ENCODE data around the gene IKZF3. TPM values are rescaled to one million over a fixed set of nuclear protein-coding genes. Genes with fewer than 3 reads are reported as not detected.

The IKZF3 gene
- total and polyA plus RNA-seq, 10 of the 15 experiments (the other 5 are each of a cell fraction or from before 2014, with no cell fraction given): 5.5 to 98.2 (median 47.6) TPM

DNA sequence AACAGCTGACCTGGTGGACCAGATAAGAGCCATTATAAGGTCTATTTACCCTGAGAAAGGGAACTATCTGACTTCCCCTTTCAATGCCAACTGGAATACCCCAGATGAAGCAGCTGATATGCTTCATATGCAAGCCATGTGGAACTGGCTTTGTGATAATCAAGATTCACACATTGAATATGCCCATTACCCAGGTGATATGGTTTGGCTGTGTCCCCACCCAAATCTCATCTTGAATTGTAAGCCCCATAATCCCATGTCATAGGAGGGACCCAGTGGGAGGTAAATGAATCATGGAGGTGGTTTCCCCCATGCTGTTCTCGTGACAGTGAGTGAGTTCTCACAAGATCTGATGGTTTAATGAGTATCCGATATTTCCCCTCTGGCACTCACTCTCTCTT is 42.1 kb downstream of the IKZF3 start (continued):
- TF ChIP-seq, protein P1, sequence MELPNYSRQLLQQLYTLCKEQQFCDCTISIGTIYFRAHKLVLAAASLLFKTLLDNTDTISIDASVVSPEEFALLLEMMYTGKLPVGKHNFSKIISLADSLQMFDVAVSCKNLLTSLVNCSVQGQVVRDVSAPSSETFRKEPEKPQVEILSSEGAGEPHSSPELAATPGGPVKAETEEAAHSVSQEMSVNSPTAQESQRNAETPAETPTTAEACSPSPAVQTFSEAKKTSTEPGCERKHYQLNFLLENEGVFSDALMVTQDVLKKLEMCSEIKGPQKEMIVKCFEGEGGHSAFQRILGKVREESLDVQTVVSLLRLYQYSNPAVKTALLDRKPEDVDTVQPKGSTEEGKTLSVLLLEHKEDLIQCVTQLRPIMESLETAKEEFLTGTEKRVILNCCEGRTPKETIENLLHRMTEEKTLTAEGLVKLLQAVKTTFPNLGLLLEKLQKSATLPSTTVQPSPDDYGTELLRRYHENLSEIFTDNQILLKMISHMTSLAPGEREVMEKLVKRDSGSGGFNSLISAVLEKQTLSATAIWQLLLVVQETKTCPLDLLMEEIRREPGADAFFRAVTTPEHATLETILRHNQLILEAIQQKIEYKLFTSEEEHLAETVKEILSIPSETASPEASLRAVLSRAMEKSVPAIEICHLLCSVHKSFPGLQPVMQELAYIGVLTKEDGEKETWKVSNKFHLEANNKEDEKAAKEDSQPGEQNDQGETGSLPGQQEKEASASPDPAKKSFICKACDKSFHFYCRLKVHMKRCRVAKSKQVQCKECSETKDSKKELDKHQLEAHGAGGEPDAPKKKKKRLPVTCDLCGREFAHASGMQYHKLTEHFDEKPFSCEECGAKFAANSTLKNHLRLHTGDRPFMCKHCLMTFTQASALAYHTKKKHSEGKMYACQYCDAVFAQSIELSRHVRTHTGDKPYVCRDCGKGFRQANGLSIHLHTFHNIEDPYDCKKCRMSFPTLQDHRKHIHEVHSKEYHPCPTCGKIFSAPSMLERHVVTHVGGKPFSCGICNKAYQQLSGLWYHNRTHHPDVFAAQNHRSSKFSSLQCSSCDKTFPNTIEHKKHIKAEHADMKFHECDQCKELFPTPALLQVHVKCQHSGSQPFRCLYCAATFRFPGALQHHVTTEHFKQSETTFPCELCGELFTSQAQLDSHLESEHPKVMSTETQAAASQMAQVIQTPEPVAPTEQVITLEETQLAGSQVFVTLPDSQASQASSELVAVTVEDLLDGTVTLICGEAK (IDR thresholded peaks at IDR 0.05; ENCODE audit: borderline replicate concordance): no peak
- peak; percentile 48; the same call in 1 of the 2 replicates for TF ChIP-seq BACH1 (IDR thresholded peaks at IDR 0.05; ENCODE audit: borderline replicate concordance)
- no peak for TF ChIP-seq FOXK2 (IDR thresholded peaks at IDR 0.05)
- no peak for TF ChIP-seq EGR1 (IDR thresholded peaks at IDR 0.05; ENCODE audit: borderline replicate concordance in 1 of 2, low read depth in 2 of 2, low read length in 2 of 2)
- TF ChIP-seq, protein P2, sequence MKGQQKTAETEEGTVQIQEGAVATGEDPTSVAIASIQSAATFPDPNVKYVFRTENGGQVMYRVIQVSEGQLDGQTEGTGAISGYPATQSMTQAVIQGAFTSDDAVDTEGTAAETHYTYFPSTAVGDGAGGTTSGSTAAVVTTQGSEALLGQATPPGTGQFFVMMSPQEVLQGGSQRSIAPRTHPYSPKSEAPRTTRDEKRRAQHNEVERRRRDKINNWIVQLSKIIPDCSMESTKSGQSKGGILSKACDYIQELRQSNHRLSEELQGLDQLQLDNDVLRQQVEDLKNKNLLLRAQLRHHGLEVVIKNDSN (IDR thresholded peaks at IDR 0.05; ENCODE audit: borderline replicate concordance, extremely low read length, insufficient read depth, low read depth, low read length): no peak
- TF ChIP-seq, protein P3, sequence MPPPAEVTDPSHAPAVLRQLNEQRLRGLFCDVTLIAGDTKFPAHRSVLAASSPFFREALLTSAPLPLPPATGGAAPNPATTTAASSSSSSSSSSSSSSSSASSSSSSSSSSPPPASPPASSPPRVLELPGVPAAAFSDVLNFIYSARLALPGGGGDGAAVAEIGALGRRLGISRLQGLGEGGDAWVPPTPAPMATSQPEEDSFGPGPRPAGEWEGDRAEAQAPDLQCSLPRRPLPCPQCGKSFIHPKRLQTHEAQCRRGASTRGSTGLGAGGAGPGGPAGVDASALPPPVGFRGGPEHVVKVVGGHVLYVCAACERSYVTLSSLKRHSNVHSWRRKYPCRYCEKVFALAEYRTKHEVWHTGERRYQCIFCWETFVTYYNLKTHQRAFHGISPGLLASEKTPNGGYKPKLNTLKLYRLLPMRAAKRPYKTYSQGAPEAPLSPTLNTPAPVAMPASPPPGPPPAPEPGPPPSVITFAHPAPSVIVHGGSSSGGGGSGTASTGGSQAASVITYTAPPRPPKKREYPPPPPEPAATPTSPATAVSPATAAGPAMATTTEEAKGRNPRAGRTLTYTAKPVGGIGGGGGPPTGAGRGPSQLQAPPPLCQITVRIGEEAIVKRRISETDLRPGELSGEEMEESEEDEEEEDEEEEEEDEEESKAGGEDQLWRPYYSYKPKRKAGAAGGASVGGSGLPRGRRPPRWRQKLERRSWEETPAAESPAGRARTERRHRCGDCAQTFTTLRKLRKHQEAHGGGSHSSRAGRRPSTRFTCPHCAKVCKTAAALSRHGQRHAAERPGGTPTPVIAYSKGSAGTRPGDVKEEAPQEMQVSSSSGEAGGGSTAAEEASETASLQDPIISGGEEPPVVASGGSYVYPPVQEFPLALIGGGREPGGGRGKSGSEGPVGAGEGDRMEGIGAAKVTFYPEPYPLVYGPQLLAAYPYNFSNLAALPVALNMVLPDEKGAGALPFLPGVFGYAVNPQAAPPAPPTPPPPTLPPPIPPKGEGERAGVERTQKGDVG (CRISPR knock-in tag; IDR thresholded peaks at IDR 0.05): no peak
- TF ChIP-seq SMC3 (IDR thresholded peaks at IDR 0.05; ENCODE audit: borderline replicate concordance, low read length): no peak
- TF ChIP-seq, protein P4, sequence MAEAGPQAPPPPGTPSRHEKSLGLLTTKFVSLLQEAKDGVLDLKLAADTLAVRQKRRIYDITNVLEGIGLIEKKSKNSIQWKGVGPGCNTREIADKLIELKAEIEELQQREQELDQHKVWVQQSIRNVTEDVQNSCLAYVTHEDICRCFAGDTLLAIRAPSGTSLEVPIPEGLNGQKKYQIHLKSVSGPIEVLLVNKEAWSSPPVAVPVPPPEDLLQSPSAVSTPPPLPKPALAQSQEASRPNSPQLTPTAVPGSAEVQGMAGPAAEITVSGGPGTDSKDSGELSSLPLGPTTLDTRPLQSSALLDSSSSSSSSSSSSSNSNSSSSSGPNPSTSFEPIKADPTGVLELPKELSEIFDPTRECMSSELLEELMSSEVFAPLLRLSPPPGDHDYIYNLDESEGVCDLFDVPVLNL (IDR thresholded peaks at IDR 0.05; ENCODE audit: low read depth, low read length): no peak
- no peak for TF ChIP-seq SREBF2 (IDR thresholded peaks at IDR 0.05; ENCODE audit: low read length)
- TF ChIP-seq CHD1 (IDR thresholded peaks at IDR 0.05; ENCODE audit: low read depth, low read length): no peak
- TF ChIP-seq ASH2L (IDR thresholded peaks at IDR 0.05; ENCODE audit: borderline replicate concordance, low read depth): no peak
- TF ChIP-seq, protein P5, sequence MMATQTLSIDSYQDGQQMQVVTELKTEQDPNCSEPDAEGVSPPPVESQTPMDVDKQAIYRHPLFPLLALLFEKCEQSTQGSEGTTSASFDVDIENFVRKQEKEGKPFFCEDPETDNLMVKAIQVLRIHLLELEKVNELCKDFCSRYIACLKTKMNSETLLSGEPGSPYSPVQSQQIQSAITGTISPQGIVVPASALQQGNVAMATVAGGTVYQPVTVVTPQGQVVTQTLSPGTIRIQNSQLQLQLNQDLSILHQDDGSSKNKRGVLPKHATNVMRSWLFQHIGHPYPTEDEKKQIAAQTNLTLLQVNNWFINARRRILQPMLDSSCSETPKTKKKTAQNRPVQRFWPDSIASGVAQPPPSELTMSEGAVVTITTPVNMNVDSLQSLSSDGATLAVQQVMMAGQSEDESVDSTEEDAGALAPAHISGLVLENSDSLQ (IDR thresholded peaks at IDR 0.05): no peak
- TF ChIP-seq RFX5 (IDR thresholded peaks at IDR 0.05; ENCODE audit: low read depth, low read length): no peak
- TF ChIP-seq TCF3 (IDR thresholded peaks at IDR 0.05; ENCODE audit: borderline replicate concordance, insufficient read depth, low read depth, low read length): no peak
- no peak for TF ChIP-seq RELA (IDR thresholded peaks at IDR 0.05; ENCODE audit: borderline replicate concordance, partially characterized antibody)
- no peak for TF ChIP-seq TBL1XR1 (IDR thresholded peaks at IDR 0.05; ENCODE audit: low read depth, low read length)
- TF ChIP-seq SPI1 (IDR thresholded peaks at IDR 0.05; ENCODE audit: borderline replicate concordance, insufficient read depth, low read depth, low read length): peak; percentile 71; the same call in 1 of the 2 replicates
- no peak for TF ChIP-seq PAX8 (IDR thresholded peaks at IDR 0.05)
- TF ChIP-seq BHLHE40 (IDR thresholded peaks at IDR 0.05; ENCODE audit: borderline replicate concordance in 1 of 2, low read depth in 2 of 2, low read length in 1 of 2): no peak; a peak in 1 of 4 replicates
